ENCODE results near the gene RBBP5.

RBBP5 gene

GRCh38 chr1:205072881-205073280 lies 48.9 kb downstream of the RBBP5 start:
- DNase-seq, result no peak

GRCh38 chr1:205072286-205072685 lies 49.5 kb downstream of the RBBP5 start:
- no peak for DNase-seq

GRCh38 chr1:205071801-205072200 lies 50.0 kb downstream of the RBBP5 start:
- no peak for DNase-seq

GRCh38 chr1:205071028-205071409 lies 50.8 kb downstream of the RBBP5 start:
- DNase-seq, result no peak

- peak; percentile 68 for DNase-seq
These were observed 52.2 kb downstream of the RBBP5 start for GRCh38 chr1:205069371-205070125.

GRCh38 chr1:205068457-205069040 lies 53.2 kb downstream of the RBBP5 start:
- DNase-seq, result no peak

GRCh38 chr1:205068001-205068400 lies 53.8 kb downstream of the RBBP5 start:
- no peak for DNase-seq

GRCh38 chr1:205067031-205067430 lies 54.7 kb downstream of the RBBP5 start:
- DNase-seq, result no peak

- DNase-seq, result peak; percentile 53
These were observed 55.5 kb downstream of the RBBP5 start for GRCh38 chr1:205066141-205066818.

- DNase-seq, result no peak
These were observed 56.1 kb downstream of the RBBP5 start for GRCh38 chr1:205065666-205066065.

- DNase-seq, result no peak
These were observed 56.9 kb downstream of the RBBP5 start for GRCh38 chr1:205064741-205065316.

- peak; percentile 25 for DNase-seq
These were observed 57.5 kb downstream of the RBBP5 start for GRCh38 chr1:205064301-205064700.

- no peak for DNase-seq
These were observed 58.9 kb downstream of the RBBP5 start for GRCh38 chr1:205062895-205063294.

- DNase-seq, result no peak
These were observed 59.5 kb downstream of the RBBP5 start for GRCh38 chr1:205062319-205062718.

GRCh38 chr1:205061665-205062069 lies 60.1 kb downstream of the RBBP5 start:
- peak; percentile 92 for DNase-seq

GRCh38 chr1:205061227-205061626 lies 60.6 kb downstream of the RBBP5 start:
- DNase-seq, result no peak

- DNase-seq, result no peak
These were observed 61.0 kb downstream of the RBBP5 start for GRCh38 chr1:205060746-205061145.

GRCh38 chr1:205059660-205060059 lies 62.1 kb downstream of the RBBP5 start:
- DNase-seq, result no peak

- no peak for DNase-seq
These were observed 62.9 kb downstream of the RBBP5 start for GRCh38 chr1:205058853-205059252.

- no peak for DNase-seq
These were observed 63.8 kb downstream of the RBBP5 start for GRCh38 chr1:205057808-205058575.

- no peak for DNase-seq
These were observed 64.7 kb downstream of the RBBP5 start for GRCh38 chr1:205056956-205057568.

- no peak for DNase-seq
These were observed 65.6 kb downstream of the RBBP5 start for GRCh38 chr1:205056188-205056611.

- DNase-seq, result no peak
These were observed 67.8 kb downstream of the RBBP5 start for GRCh38 chr1:205054013-205054412.

Measured in DMS53 (cell line).